Lung microvascular endothelial cell (primary cell): ENCODE measurements around the gene KDM4D. TPM values are rescaled to one million over a fixed set of nuclear protein-coding genes. Genes with fewer than 3 reads are reported as not detected.

Experiments used
- DNase-seq, 2 donors: peaks; one replicate each; pipeline versions ENCODE4 v3.0.0 to v3.0.0-alpha.2; 2010; ENCODE audit warnings: low read depth in 2 of 2
- total RNA-seq: library from RNA; depleted of rRNA; stranded (reverse); fragments of >200 nt; gene quantifications from 2 replicates; pipeline ENCODE4 v1.2.1, GENCODE V29; 2014

The KDM4D gene
- total RNA-seq, 1 donor from 2014 or later, result 0.20 TPM

GRCh38 chr11:95028357-95028756 is 54.8 kb downstream of the KDM4D start:
- no peak for DNase-seq

GRCh38 chr11:95033051-95033450 is 59.5 kb downstream of the KDM4D start:
- DNase-seq, result no peak

GRCh38 chr11:95035316-95035715 is 61.8 kb downstream of the KDM4D start:
- no peak for DNase-seq

DNA sequence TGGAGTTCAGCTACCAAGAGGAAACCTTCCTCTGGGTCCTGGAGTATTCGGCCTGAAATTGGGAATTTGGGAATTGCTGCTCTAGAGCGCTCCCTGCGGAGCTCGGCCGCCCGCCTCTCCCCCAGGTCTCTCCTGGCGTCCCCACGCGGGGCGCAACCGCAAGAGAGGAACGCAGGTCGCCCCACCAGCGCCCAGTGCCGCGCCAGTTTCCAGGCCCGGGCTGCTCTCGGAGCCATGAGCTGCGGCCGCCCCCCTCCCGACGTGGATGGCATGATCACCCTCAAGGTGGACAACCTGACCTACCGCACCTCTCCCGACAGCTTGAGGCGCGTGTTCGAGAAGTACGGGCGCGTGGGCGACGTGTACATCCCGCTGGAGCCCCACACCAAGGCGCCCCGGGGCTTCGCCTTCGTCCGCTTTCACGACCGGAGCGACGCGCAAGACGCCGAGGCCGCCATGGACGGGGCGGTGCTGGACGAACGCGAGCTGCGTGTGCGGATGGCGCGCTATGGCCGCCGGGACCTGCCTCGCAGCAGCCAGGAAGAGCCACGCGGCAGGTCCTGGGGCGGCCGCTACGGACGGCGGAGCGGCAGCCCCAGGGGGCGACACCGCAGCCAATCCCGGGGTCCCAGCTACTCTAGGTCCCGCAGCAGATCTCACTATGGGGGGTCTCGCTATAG is 64.0 kb downstream of the KDM4D start:
- DNase-seq, result peak in 1 of 2 donors; percentile 13

DNA sequence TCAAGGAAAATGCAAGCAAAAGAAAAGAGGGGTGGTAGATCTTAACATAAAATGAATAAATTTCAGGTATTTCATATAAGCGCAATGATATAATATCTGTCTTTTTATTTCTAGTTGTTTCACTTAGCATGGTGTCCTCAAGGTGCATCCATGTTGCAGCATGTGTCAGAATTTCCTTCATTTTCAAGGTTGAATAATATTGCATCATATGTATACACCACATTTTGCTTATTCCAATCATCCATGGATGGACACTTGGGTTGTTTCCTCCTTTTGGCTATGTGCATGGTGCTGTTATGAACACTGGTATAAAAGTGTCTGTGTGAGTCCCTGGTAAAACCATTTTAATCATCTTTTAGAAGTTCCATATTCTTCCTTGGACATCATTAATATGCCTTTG is 68.7 kb downstream of the KDM4D start:
- no peak for DNase-seq

DNA sequence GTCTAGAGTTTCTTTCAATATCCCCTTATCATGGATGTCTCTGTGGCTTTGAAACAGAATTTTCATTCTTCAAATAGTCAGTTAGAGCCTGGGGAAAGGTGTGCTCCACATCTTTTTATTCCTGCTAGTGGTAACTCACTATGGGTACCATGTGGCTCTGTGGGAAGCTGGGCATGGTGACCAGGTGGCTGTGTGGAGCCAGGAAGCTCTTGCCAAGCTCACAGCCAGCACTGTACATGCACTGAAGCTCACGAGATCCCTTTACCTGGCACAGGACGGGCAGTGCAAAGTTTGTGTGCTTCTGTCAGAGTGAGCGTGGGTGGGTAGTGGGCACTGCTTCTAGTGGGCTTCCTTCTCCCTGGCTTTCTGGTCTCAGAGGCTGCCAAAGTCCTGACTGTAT is 69.4 kb downstream of the KDM4D start:
- DNase-seq, result no peak

DNA sequence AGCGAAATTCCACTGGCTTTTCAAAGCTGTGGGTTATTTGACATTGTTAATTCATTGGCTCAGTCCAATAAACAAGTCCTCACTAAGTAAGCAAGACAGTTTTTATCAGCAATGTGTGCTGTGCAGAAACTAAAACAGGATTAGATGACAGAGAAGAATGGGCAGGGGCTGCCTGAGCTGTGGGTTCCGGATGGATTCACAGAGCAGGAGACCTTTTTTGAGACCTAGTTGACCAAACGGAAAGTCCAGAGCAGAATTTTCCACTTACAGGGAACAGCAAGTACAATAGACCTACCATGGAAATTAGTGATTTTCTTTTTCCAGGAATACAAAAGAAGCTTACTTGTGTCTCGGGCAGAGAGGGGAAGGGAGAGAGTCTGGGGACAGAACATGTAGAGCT is 70.5 kb downstream of the KDM4D start:
- no peak for DNase-seq

GRCh38 chr11:95045812-95046211 is 72.3 kb downstream of the KDM4D start:
- no peak for DNase-seq

Other genes starting within 250 kb of the KDM4D start
- gene AMOTL1, start 205.4 kb upstream of the KDM4D start, total RNA-seq, result 29.8 and 31.8 TPM in 2 replicates
- 24.2 and 28.4 TPM in 2 replicates for gene CWC15, start 153 bp upstream of the KDM4D start, total RNA-seq
- not detected in 2 replicates for gene KDM4E, start 51.5 kb downstream of the KDM4D start, total RNA-seq
- gene KDM4F, start 75.7 kb downstream of the KDM4D start, total RNA-seq, result not detected in 2 replicates
- 17.9 and 20.4 TPM in 2 replicates for gene SRSF8, start 93.2 kb downstream of the KDM4D start, total RNA-seq
- 43.2 and 61.1 TPM in 2 replicates for gene ENDOD1, start 116.1 kb downstream of the KDM4D start, total RNA-seq